Stimulated activated effector memory CD8-positive, alpha-beta T cell treated with anti-CD3 and anti-CD28 coated beads, Interleukin-12 subunit alpha, Interleukin-12 subunit beta, amount 100 ng/mL, for 72 hours (primary cell): ENCODE data around the gene TNFRSF17.

Experiments
- ATAC-seq: fragments of 150-1000 bp; cut with Tn5 transposase; 2 replicates; pipeline ENCODE4 v1.10.0; 2021
- DNase-seq, 2 donors: peaks; one replicate each; pipeline ENCODE4 v3.0.0; 2021 to 2022; ENCODE audit warnings: low spot score in 2 of 2
- H3K27ac Mint-ChIP-seq: one replicate; pipeline ENCODE4 v1.8.0; 2022; ENCODE audit warnings: mild to moderate bottlenecking, mixed read lengths
- H3K36me3 Mint-ChIP-seq: one replicate; pipeline ENCODE4 v1.8.0; 2022; ENCODE audit warnings: mild to moderate bottlenecking, mixed read lengths
- H3K4me1 Mint-ChIP-seq: one replicate; pipeline ENCODE4 v1.8.0; 2022; ENCODE audit warnings: mixed read lengths
- H3K4me3 Mint-ChIP-seq: one replicate; pipeline ENCODE4 v1.8.0; 2022; ENCODE audit warnings: mild to moderate bottlenecking, mixed read lengths
- H3K9me3 Mint-ChIP-seq: one replicate; pipeline ENCODE4 v1.8.0; 2022; ENCODE audit warnings: mixed read lengths

The TNFRSF17 gene

GRCh38 chr16:12010388-12011251 is 45.6 kb downstream of the TNFRSF17 start:
- Mint-ChIP-seq H3K4me3 (no peak overlapping the region), H3K9me3 (no peaks in the 10 kb centered on the region), H3K36me3 (no peaks in the 10 kb centered on the region), H3K4me1 (no peaks in the 10 kb centered on the region), H3K27ac (no peak overlapping the region)
- DNase-seq (no peak), ATAC-seq (no peak)

- Mint-ChIP-seq H3K4me3 (no peak overlapping the region), H3K9me3 (no peaks in the 10 kb centered on the region), H3K27ac (no peak overlapping the region), H3K4me1 (no peaks in the 10 kb centered on the region), H3K36me3 (no peaks in the 10 kb centered on the region)
- ATAC-seq (no peak), DNase-seq (no peak)
These were observed 46.6 kb downstream of the TNFRSF17 start for GRCh38 chr16:12011565-12011964.

- H3K36me3 Mint-ChIP-seq: no peaks in the 10 kb centered on the region
These were observed 51.4 kb downstream of the TNFRSF17 start for GRCh38 chr16:12016291-12016947.

GRCh38 chr16:12017558-12017957 is 52.5 kb downstream of the TNFRSF17 start:
- DNase-seq (no peak), ATAC-seq (no peak)
- Mint-ChIP-seq H3K36me3 (no peaks in the 10 kb centered on the region), H3K4me1 (no peaks in the 10 kb centered on the region), H3K27ac (no peak overlapping the region), H3K4me3 (no peak overlapping the region), H3K9me3 (no peaks in the 10 kb centered on the region)

More at GRCh38 chr16:12016291-12016947, 51.4 kb downstream of the TNFRSF17 start:
- Mint-ChIP-seq H3K27ac (no peak overlapping the region), H3K9me3 (no peaks in the 10 kb centered on the region), H3K4me3 (no peak overlapping the region), H3K4me1 (no peaks in the 10 kb centered on the region)
- DNase-seq: no peak
- no peak for ATAC-seq
